IPS-20b (cell line): ENCODE results near the gene PLXNB2.
"Not testable (repeated sequence)": the region's sequence is repeated elsewhere in the genome, so short reads cannot be mapped to it uniquely, and the experiment has no call there.

ENCODE experiments used
- H3K27ac ChIP-seq: one replicate; pipeline ENCODE4 v1.5.1; 2013; ENCODE audit warnings: low read length
- H3K27me3 ChIP-seq: 2 replicates; pipeline ENCODE4 v1.6.1; 2013; ENCODE audit warnings: mild to moderate bottlenecking, low read length, inconsistent platforms; ENCODE audit not compliant: insufficient read depth
- H3K36me3 ChIP-seq: 2 replicates; pipeline ENCODE4 v1.6.1; 2013; ENCODE audit warnings: low read depth, mild to moderate bottlenecking, inconsistent platforms, low read length, moderate library complexity; ENCODE audit not compliant: insufficient read depth
- H3K4me1 ChIP-seq: 2 replicates; pipeline ENCODE4 v1.6.1; 2013; ENCODE audit warnings: mild to moderate bottlenecking, control low read depth, inconsistent platforms, low read length, moderate library complexity; ENCODE audit not compliant: insufficient read depth
- H3K4me3 ChIP-seq: 2 replicates; pipeline ENCODE4 v1.5.1; 2013; ENCODE audit warnings: mild to moderate bottlenecking, low read length, inconsistent platforms
- H3K9ac ChIP-seq: 2 replicates; pipeline ENCODE4 v1.6.1; 2013; ENCODE audit warnings: low read depth, mild to moderate bottlenecking, inconsistent platforms, low read length, moderate library complexity
- H3K9me3 ChIP-seq: 2 replicates; pipeline ENCODE4 v1.6.1; 2013; ENCODE audit warnings: mild to moderate bottlenecking, low read depth, low read length, inconsistent platforms; ENCODE audit not compliant: insufficient read depth

PLXNB2 gene

GRCh38 chr22:50323900-50324299 lies 16.5 kb upstream of the PLXNB2 start:
- no peak overlapping the region for H3K4me3 ChIP-seq
- no peaks in the 10 kb centered on the region for H3K9me3 ChIP-seq
- no peak overlapping the region for H3K9ac ChIP-seq
- no peaks in the 10 kb centered on the region for H3K4me1 ChIP-seq
- H3K27me3 ChIP-seq: peaks cover 29% of the 10 kb centered on the region
- no peaks in the 10 kb centered on the region for H3K36me3 ChIP-seq
- no peak overlapping the region for H3K27ac ChIP-seq

- H3K4me1 ChIP-seq, H3K36me3 ChIP-seq, H3K9ac ChIP-seq, H3K4me3 ChIP-seq, H3K27ac ChIP-seq, H3K9me3 ChIP-seq: not testable (repeated sequence)
- H3K27me3 ChIP-seq: peaks cover 22% of the 10 kb centered on the region
Observed at GRCh38 chr22:50322382-50323104, 15.1 kb upstream of the PLXNB2 start.

GRCh38 chr22:50320671-50321325 lies 13.4 kb upstream of the PLXNB2 start:
- Histone ChIP-seq H3K36me3 (no peaks in the 10 kb centered on the region), H3K27ac (no peak overlapping the region), H3K27me3 (peaks cover 12% of the 10 kb centered on the region), H3K4me3 (no peak overlapping the region), H3K9me3 (no peaks in the 10 kb centered on the region), H3K9ac (no peak overlapping the region), H3K4me1 (no peaks in the 10 kb centered on the region)

- H3K4me1 ChIP-seq: no peaks in the 10 kb centered on the region
- no peaks in the 10 kb centered on the region for H3K9me3 ChIP-seq
- H3K27me3 ChIP-seq: peaks cover 5% of the 10 kb centered on the region
- no peaks in the 10 kb centered on the region for H3K36me3 ChIP-seq
- no peak overlapping the region for H3K27ac ChIP-seq
- no peak overlapping the region for H3K9ac ChIP-seq
- no peak overlapping the region for H3K4me3 ChIP-seq
Observed at GRCh38 chr22:50320116-50320515, 12.7 kb upstream of the PLXNB2 start.

- Histone ChIP-seq H3K4me1 (no peaks in the 10 kb centered on the region), H3K27me3 (no peaks in the 10 kb centered on the region; the same call in 1 of the 2 replicates), H3K9me3 (no peaks in the 10 kb centered on the region), H3K27ac (no peak overlapping the region), H3K4me3 (no peak overlapping the region), H3K9ac (no peak overlapping the region), H3K36me3 (no peaks in the 10 kb centered on the region)
Observed at GRCh38 chr22:50319503-50319951, 12.1 kb upstream of the PLXNB2 start.

GRCh38 chr22:50318698-50319411 lies 11.4 kb upstream of the PLXNB2 start:
- Histone ChIP-seq H3K9ac (no peak overlapping the region), H3K27me3 (no peaks in the 10 kb centered on the region), H3K4me1 (no peaks in the 10 kb centered on the region), H3K4me3 (no peak overlapping the region), H3K9me3 (no peaks in the 10 kb centered on the region), H3K36me3 (no peaks in the 10 kb centered on the region), H3K27ac (no peak overlapping the region)

- H3K4me3 ChIP-seq: no peak overlapping the region
- H3K27ac ChIP-seq: no peak overlapping the region
- H3K9ac ChIP-seq: no peak overlapping the region
- H3K36me3 ChIP-seq: no peaks in the 10 kb centered on the region
- no peaks in the 10 kb centered on the region for H3K27me3 ChIP-seq
- no peaks in the 10 kb centered on the region for H3K4me1 ChIP-seq
- no peaks in the 10 kb centered on the region for H3K9me3 ChIP-seq
Observed at GRCh38 chr22:50318356-50318697, 10.9 kb upstream of the PLXNB2 start.

GRCh38 chr22:50317674-50318073 lies 10.2 kb upstream of the PLXNB2 start:
- no peaks in the 10 kb centered on the region for H3K36me3 ChIP-seq
- no peak overlapping the region for H3K27ac ChIP-seq
- no peaks in the 10 kb centered on the region for H3K9me3 ChIP-seq
- H3K9ac ChIP-seq: no peak overlapping the region
- H3K4me1 ChIP-seq: no peaks in the 10 kb centered on the region
- no peaks in the 10 kb centered on the region for H3K27me3 ChIP-seq
- H3K4me3 ChIP-seq: no peak overlapping the region

GRCh38 chr22:50317178-50317577 lies 9.7 kb upstream of the PLXNB2 start:
- Histone ChIP-seq H3K36me3 (no peaks in the 10 kb centered on the region), H3K9ac (no peak overlapping the region), H3K4me1 (no peaks in the 10 kb centered on the region), H3K9me3 (no peaks in the 10 kb centered on the region), H3K27ac (no peak overlapping the region), H3K4me3 (no peak overlapping the region), H3K27me3 (no peaks in the 10 kb centered on the region)

GRCh38 chr22:50316114-50317065 lies 8.9 kb upstream of the PLXNB2 start:
- Histone ChIP-seq H3K4me3 (no peak overlapping the region), H3K27ac (no peak overlapping the region), H3K9ac (no peak overlapping the region), H3K9me3 (no peaks in the 10 kb centered on the region), H3K36me3 (no peaks in the 10 kb centered on the region), H3K27me3 (no peaks in the 10 kb centered on the region), H3K4me1 (no peaks in the 10 kb centered on the region)
